HUES64 (cell line): Measurements from ENCODE around the gene HHIP. TPM values are rescaled to one million over a fixed set of nuclear protein-coding genes. Genes with fewer than 3 reads are reported as not detected.

ENCODE experiments used
- H3K27ac ChIP-seq: 2 replicates; pipeline ENCODE4 v1.7.0; 2013; ENCODE audit warnings: low read depth, low read length, inconsistent platforms
- H3K27me3 ChIP-seq: 2 replicates; pipeline ENCODE4 v1.6.1; 2013; ENCODE audit warnings: mild to moderate bottlenecking, low read length; ENCODE audit not compliant: insufficient read depth
- H3K36me3 ChIP-seq: 2 replicates; pipeline ENCODE4 v1.6.1; 2013; ENCODE audit warnings: mild to moderate bottlenecking, low read length; ENCODE audit not compliant: insufficient read depth
- H3K4me1 ChIP-seq: 2 replicates; pipeline ENCODE4 v1.6.1; 2013; ENCODE audit warnings: mild to moderate bottlenecking, low read length, moderate library complexity; ENCODE audit not compliant: insufficient read depth
- H3K4me3 ChIP-seq: 2 replicates; pipeline ENCODE4 v1.5.1; 2013; ENCODE audit warnings: mild to moderate bottlenecking, low read length, moderate library complexity
- H3K9ac ChIP-seq: 2 replicates; pipeline ENCODE4 v1.6.1; 2013; ENCODE audit warnings: mild to moderate bottlenecking, low read depth, low read length
- H3K9me3 ChIP-seq: 2 replicates; pipeline ENCODE4 v1.6.1; 2013; ENCODE audit warnings: low read depth, low read length; ENCODE audit not compliant: insufficient read depth
- WGBS: fragments of 150-250, 120-280 bp; methylation state at CpG from one replicate; pipeline ENCODE4 v1.1.7; 2013; ENCODE audit warnings: missing lambda C conversion rate; 5-methylcytosine and 5-hydroxymethylcytosine counted together
- polyA plus RNA-seq, 2 experiments: library from polyadenylated mRNA; stranded (reverse); fragments of 50-300 nt; gene quantifications; one replicate each; pipeline ENCODE4 v1.2.3, GENCODE V29; 2013

Gene HHIP, protein sequence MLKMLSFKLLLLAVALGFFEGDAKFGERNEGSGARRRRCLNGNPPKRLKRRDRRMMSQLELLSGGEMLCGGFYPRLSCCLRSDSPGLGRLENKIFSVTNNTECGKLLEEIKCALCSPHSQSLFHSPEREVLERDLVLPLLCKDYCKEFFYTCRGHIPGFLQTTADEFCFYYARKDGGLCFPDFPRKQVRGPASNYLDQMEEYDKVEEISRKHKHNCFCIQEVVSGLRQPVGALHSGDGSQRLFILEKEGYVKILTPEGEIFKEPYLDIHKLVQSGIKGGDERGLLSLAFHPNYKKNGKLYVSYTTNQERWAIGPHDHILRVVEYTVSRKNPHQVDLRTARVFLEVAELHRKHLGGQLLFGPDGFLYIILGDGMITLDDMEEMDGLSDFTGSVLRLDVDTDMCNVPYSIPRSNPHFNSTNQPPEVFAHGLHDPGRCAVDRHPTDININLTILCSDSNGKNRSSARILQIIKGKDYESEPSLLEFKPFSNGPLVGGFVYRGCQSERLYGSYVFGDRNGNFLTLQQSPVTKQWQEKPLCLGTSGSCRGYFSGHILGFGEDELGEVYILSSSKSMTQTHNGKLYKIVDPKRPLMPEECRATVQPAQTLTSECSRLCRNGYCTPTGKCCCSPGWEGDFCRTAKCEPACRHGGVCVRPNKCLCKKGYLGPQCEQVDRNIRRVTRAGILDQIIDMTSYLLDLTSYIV
- 0.50 TPM for polyA plus RNA-seq (2013, experiment 1 of 2)
- 0.89 TPM for polyA plus RNA-seq (2013, experiment 2 of 2)

DNA sequence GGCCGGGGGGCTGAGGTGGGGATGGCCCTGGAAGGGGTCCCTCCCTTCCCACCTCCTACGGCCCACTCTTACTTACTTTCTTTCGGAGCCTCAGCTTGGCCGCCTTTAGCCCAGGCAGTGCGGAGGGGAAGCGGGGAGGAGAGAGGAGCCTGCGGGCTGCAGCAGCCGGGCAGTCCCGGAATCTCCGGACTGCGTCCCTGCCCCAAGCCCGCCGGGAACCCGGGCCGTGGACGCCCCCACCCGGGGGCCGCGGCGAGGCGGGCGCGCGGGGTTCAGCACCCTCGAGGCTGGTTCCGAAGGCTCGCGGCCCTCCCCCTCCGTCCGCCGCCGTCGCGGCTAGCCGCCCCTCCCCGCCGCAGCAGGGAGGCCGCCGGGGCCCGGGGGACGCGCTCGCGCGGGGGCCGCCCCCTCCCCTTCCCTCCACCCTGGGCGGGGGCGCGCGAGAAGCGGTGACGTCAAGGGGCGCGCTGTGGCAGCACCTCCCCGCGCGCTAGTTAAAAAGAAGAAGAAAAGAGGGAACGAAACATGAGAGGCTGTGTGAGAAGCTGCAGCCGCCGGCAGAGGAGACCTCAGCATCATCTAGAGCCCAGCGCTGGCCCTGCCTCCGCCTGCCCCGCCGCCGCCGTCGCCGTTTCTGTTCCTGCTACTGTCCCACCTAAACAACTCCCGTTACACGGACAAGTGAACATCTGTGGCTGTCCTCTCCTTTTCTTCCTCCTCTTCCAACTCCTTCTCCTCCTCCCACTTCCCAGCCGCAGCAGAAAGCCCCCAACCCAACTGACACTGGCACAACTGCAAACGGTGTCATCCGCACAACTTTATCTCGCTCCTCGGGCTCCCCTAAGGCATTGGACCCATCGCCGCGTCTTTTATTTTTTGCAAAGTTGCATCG lies at the start of gene HHIP:
Gene HHIP, plus strand, starts transcription at position 526 of the 892 bp plus-strand sequence. CDS start 520 bp downstream, outside the sequence.
- H3K4me3 ChIP-seq = peak within 1 kb of the TSS; percentile 60
- H3K27ac ChIP-seq = no peak within 1 kb of the TSS
- H3K27me3 ChIP-seq = peaks cover 82% of the 10 kb centered on the region
- 1% methylated on average over 77 of the region's 79 CpGs for WGBS
- no peaks in the 10 kb centered on the region for H3K36me3 ChIP-seq
- H3K9me3 ChIP-seq = no peaks in the 10 kb centered on the region
- no peak within 1 kb of the TSS for H3K9ac ChIP-seq
- H3K4me1 ChIP-seq = peaks cover 45% of the 10 kb centered on the region

DNA sequence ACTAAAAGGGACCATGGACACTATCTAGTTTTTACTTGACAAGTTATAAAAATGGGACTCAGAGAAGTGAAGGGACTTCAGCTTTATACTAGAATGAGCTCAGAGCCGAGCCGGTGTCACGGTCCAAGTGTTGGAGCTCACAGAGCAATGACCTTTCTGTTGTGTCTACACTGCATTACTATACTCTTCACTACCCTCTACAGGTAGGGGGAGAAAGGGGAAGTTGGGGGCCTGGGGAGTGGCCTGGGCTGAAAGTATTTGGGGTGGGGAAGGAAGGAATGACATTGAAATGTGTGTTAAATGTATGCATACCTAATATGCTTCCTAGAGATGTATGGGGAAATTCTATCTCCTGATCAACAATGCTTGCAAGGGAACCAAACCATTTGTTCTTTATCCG lies 48.8 kb upstream of the HHIP start:
- no peaks in the 10 kb centered on the region for H3K4me1 ChIP-seq
- no peaks in the 10 kb centered on the region for H3K9me3 ChIP-seq
- H3K27ac ChIP-seq = no peak overlapping the region
- no peaks in the 10 kb centered on the region for H3K36me3 ChIP-seq
- H3K9ac ChIP-seq = no peak overlapping the region
- no peak overlapping the region for H3K4me3 ChIP-seq
- no peaks in the 10 kb centered on the region for H3K27me3 ChIP-seq
- WGBS = 95% methylated on average over 4 of the region's 4 CpGs

DNA sequence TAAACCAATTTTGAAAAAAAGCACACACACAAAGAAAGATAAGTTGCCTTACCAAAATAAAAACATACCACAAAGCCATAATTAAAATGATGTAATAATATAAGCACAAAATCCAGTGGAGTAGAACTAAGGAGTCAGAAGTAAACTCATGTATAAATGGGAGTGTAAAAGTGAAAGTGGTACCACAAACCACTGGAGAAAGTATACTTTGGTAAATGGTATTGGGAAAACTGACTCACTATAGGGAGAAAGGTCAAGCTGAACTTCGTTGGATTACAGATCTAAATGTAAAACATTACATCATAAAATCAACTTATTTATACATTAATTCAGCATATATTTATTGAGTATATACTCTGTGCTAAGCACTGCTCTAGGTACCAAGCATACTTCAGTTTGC lies 46.3 kb upstream of the HHIP start:
- H3K36me3 ChIP-seq = no peaks in the 10 kb centered on the region
- H3K27me3 ChIP-seq = no peaks in the 10 kb centered on the region
- no peaks in the 10 kb centered on the region for H3K9me3 ChIP-seq
- no peaks in the 10 kb centered on the region for H3K4me1 ChIP-seq
- H3K27ac ChIP-seq = no peak overlapping the region
- no peak overlapping the region for H3K9ac ChIP-seq
- no peak overlapping the region for H3K4me3 ChIP-seq
- no CpG with 5 or more reads among the region's 1 CpG for WGBS

DNA sequence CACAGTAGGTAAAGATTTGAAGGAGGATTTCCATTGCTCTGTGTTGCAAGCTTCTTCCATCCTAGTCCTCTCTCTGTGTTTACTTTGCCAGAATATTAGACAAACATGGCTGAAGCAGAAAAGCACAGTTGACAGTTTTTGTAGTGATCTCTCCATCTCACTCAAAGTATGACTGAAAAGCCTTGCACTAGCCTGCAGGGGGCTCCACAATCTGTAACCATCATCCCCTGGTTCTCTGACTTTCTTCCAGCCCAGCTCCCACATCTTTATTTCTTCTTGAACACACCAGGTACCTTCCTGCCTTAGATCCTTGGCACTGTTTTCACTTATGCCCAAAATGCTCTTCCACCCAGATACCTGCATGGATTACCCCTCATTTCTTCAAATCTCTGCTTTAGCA lies 34.1 kb upstream of the HHIP start:
- Histone ChIP-seq H3K27me3 (no peaks in the 10 kb centered on the region), H3K9me3 (no peaks in the 10 kb centered on the region), H3K4me1 (no peaks in the 10 kb centered on the region), H3K36me3 (no peaks in the 10 kb centered on the region), H3K4me3 (no peak overlapping the region), H3K9ac (no peak overlapping the region), H3K27ac (no peak overlapping the region)

DNA sequence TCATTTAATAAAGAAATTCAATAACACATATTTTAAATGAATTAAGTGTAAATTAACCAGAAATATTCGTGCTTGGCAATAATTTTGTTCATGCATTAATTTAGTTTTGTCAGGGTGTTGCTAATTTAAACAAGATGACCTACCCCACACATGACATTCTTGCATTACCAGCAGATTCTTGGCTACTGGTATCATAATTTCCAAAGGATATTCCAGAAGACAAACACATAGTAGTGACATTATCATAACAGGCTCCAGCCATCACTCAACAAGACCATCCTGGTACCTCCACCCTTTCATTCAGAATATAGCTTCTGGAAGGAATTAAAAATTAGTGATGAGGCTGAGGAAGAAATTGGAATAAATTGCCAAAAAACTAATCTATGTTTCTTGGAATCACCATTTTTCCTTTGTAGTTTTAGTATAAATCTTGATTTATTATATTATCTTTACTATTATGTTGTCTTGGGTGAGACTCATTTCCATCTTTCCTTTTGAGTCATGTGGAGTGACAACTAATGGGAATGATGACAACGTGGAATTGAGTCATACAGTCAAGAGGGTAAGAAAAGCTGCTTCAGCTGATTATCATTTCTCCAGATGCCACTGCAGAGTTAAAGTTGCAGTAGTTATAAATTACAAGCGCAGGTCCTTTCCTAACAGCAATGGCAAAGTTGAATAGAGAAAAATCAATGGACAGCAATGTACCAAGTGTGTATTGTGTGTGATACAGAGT lies 30.9 kb upstream of the HHIP start:
- Histone ChIP-seq H3K27me3 (no peaks in the 10 kb centered on the region), H3K27ac (no peak overlapping the region), H3K36me3 (no peaks in the 10 kb centered on the region), H3K4me3 (no peak overlapping the region), H3K9ac (no peak overlapping the region), H3K4me1 (no peaks in the 10 kb centered on the region), H3K9me3 (no peaks in the 10 kb centered on the region)
- WGBS = 95% methylated on average over 2 of the region's 3 CpGs

DNA sequence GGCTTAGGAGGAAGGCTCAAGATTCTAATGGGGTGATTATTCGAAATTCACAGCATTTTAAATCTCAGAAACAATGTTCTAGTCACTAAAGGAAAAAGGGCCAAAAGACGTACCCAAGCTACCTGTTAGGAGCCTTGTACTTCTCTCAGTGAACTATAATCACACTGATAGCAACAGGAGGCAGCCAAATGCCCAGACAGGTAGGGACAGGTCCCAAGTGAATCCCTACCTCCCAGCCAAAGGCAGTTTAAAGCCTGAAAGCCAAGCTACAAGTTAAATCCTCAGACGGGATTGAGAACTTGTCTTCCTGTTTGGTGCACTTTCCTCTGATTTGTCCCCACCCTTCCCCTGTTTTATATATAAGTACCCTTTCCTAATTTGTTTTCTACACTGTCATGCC lies 24.3 kb upstream of the HHIP start:
- Histone ChIP-seq H3K9ac (no peak overlapping the region), H3K4me1 (no peaks in the 10 kb centered on the region), H3K4me3 (no peak overlapping the region), H3K9me3 (no peaks in the 10 kb centered on the region), H3K36me3 (no peaks in the 10 kb centered on the region), H3K27ac (no peak overlapping the region), H3K27me3 (no peaks in the 10 kb centered on the region)
- 85% methylated on average over 2 of the region's 3 CpGs for whole genome bisulfite sequencing

DNA sequence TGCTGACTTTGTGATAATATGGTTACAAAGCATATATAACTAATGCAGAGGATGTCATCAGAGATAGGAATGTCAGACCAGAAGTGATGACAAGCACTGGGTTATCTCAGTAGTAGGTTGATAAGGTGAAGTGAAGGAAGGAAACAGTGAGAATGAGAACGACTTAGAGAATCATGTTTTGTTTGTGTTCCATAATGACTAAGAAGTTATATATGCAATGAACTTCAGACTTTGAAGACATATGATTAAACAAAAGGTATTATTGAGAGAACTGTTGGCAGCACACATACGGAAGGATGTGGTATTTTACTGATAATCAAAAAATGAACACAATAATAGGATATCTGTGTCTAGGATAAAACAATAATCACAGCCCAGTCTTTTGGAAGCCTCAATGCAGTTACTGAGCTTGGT lies 18.3 kb upstream of the HHIP start:
- no peaks in the 10 kb centered on the region for H3K9me3 ChIP-seq
- no peaks in the 10 kb centered on the region for H3K27me3 ChIP-seq
- 95% methylated on average over 2 of the region's 2 CpGs for WGBS
- no peaks in the 10 kb centered on the region for H3K36me3 ChIP-seq
- no peaks in the 10 kb centered on the region for H3K4me1 ChIP-seq
- H3K27ac ChIP-seq = no peak overlapping the region
- H3K4me3 ChIP-seq = no peak overlapping the region
- H3K9ac ChIP-seq = no peak overlapping the region

DNA sequence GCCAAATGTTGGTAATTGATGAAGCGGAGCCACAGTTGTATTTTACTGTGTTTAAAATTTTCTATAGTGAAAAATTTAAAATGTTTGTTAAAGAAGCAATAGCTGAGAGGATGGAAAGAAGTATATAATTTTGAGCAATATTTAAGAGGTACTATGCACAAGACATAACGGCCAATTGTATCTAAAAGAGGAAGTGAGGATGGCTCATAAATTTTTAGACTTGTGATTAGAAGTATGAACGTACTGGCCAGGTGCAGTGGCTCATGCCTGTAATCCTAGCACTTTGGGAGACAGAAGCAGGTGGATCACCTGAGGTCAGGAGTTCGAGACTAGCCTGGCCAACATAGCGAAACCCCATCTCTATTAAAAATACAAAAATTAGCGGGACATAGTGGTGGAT lies 12.7 kb upstream of the HHIP start:
- Histone ChIP-seq H3K4me3 (no peak overlapping the region), H3K9me3 (no peaks in the 10 kb centered on the region), H3K4me1 (no peaks in the 10 kb centered on the region), H3K9ac (no peak overlapping the region), H3K36me3 (no peaks in the 10 kb centered on the region), H3K27ac (no peak overlapping the region), H3K27me3 (no peaks in the 10 kb centered on the region)
- WGBS = 95% methylated on average over 6 of the region's 6 CpGs

DNA sequence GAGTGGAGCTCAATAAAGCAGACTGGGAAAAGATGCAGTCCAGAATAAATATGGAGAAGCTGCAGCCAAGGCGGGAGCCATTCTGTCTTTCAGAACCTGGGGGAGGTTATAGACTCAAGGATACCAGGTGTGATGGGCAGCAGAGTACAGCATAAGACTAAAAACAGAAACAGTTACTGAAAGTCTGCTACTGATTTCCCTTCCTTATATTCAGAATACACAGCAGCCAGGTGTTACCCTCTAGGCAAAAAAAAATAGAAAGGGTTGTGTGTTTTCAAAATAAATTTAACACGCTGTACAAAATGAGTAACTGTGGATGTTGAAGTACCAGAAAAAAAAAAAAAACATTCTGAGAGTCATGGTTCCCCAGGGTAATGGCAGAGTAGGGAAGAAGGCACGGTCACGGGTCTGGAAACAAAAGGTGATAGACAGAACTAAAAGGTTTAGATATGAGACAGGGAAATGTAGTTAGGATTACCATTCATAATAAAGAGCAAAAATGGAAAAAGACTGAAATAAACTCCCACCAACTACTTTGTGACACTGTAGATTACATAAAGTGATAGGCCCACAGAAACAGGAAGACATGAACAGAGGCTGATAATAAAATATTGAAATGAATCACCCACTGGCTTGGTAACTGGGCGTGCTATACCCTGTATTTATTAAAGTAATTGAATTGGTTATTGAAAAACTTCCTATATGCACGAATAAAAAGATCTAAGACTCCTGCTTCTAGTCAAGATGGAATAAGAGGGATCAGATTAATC lies 10.8 kb upstream of the HHIP start:
- Histone ChIP-seq H3K9me3 (no peaks in the 10 kb centered on the region), H3K27me3 (no peaks in the 10 kb centered on the region), H3K27ac (no peak overlapping the region), H3K4me3 (no peak overlapping the region), H3K9ac (no peak overlapping the region), H3K4me1 (no peaks in the 10 kb centered on the region), H3K36me3 (no peaks in the 10 kb centered on the region)
- WGBS = 95% methylated on average over 5 of the region's 6 CpGs
